ENCODE results near the gene CD320.
"Not testable (repeated sequence)": the region's sequence is repeated elsewhere in the genome, so short reads cannot be mapped to it uniquely, and the experiment has no call there.

CD320 gene

GRCh38 chr19:8307965-8308866 lies at the start of gene CD320:
Gene CD320 (minus strand): TSS chr19:8308358. CDS start chr19:8308290, 68 bp downstream.
- no peak for DNase-seq (ENCODE audit: low read depth, low spot score)
- POLR2A ChIA-PET: no interaction called here

DNA sequence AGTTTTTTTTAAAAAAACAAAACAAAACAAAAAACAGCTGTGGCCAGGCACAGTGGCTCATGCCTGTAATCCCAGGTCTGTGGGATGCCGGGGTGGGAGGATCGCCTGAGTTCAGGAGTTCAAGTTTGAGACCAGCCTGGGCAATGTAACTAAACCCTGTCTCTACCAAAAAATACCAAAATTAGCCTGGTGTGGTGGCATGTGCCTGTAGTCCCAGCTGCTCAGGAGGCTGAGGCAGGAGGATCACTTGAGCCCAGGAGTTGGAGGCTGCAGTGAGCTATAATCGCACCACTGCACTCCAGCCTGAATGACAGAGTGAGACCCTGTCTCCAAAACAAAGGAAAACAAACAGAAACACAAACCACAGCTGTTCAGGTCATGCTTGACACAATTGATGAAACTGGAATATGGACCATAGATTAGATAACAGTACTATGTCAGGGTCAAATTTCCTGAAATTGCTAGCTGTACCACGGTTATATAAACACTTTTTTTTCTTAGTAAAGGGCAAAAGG lies 48.9 kb upstream of the CD320 start:
- ChIA-PET CTCF (interaction anchor here (0.9 to 2.1 kb wide), 7 partner anchors 9 to 223 kb away, joined by 3 to 8 read pairs (median 4); partner anchors contain the start of gene MARCHF2), POLR2A (interaction anchor here (1.0 kb wide), 1 partner anchor 11 kb away, joined by 3 read pairs; no protein-coding TSS in a partner anchor)
- TF ChIP-seq, protein P1, sequence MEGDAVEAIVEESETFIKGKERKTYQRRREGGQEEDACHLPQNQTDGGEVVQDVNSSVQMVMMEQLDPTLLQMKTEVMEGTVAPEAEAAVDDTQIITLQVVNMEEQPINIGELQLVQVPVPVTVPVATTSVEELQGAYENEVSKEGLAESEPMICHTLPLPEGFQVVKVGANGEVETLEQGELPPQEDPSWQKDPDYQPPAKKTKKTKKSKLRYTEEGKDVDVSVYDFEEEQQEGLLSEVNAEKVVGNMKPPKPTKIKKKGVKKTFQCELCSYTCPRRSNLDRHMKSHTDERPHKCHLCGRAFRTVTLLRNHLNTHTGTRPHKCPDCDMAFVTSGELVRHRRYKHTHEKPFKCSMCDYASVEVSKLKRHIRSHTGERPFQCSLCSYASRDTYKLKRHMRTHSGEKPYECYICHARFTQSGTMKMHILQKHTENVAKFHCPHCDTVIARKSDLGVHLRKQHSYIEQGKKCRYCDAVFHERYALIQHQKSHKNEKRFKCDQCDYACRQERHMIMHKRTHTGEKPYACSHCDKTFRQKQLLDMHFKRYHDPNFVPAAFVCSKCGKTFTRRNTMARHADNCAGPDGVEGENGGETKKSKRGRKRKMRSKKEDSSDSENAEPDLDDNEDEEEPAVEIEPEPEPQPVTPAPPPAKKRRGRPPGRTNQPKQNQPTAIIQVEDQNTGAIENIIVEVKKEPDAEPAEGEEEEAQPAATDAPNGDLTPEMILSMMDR (IDR thresholded peaks at IDR 0.05; ENCODE audit: insufficient read depth, low read length, missing control alignments): no peak
- no peak overlapping the region for H3K4me3 ChIP-seq (ENCODE audit: low read depth, low read length)
- DNase-seq (ENCODE audit: low read depth, low spot score): no peak

More at GRCh38 chr19:8307965-8308866, at the start of gene CD320:
- TF ChIP-seq, protein P1 (IDR thresholded peaks at IDR 0.05; ENCODE audit: insufficient read depth, low read length, missing control alignments): no peak
- CTCF ChIA-PET: no interaction called here
- H3K4me3 ChIP-seq (ENCODE audit: low read depth, low read length): peak within 1 kb of the TSS; percentile 69

- ChIA-PET CTCF (interaction anchor here (0.9 to 5.8 kb wide), 20 partner anchors 8 to 223 kb away, joined by 3 to 121 read pairs (median 25); partner anchors contain the start of genes ANGPTL4, KANK3, MARCHF2 and MYO1F), POLR2A (interaction anchor here (0.7 to 2.6 kb wide), 5 partner anchors 10 to 89 kb away, joined by 3 to 33 read pairs (median 3); partner anchors contain the start of genes ANGPTL4, HNRNPM and RAB11B)
- no peak overlapping the region for H3K4me3 ChIP-seq (ENCODE audit: low read depth, low read length)
- TF ChIP-seq, protein P1 (IDR thresholded peaks at IDR 0.05; ENCODE audit: insufficient read depth, low read length, missing control alignments): no peak
- peak; percentile 75 for DNase-seq (ENCODE audit: low read depth, low spot score)
These were observed 47.7 kb upstream of the CD320 start for GRCh38 chr19:8355631-8356402.

DNA sequence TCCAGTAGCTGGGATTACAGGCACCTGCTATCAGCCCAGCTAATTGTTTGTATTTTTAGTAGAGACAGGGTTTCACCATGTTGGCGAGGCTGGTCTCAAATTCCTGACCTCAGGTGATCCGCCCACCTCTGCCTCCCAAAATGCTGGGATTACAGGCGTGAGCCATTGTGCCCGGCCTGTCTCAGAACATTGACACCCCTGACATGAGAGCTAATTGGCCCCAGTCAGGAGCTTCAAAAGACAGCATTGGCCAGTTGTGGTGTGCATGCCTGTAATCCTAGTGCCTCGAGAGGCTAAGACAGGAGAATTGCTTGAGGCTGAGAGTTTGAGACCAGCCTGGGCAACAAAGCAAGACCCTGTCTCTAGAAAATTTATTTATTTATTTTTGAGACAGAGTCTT lies 44.7 kb upstream of the CD320 start:
- CTCF ChIA-PET: interaction anchor here (0.7 to 5.8 kb wide), 30 partner anchors 10 to 233 kb away, joined by 3 to 121 read pairs (median 14); partner anchors contain the start of genes ANGPTL4, HNRNPM, KANK3 and MARCHF2
- POLR2A ChIA-PET: interaction anchor here (0.6 kb wide), 2 partner anchors 166 to 1315 kb away, joined by 3 read pairs; no protein-coding TSS in a partner anchor
- not testable (repeated sequence) for DNase-seq (ENCODE audit: low read depth, low spot score); H3K4me3 ChIP-seq (ENCODE audit: low read depth, low read length)

GRCh38 chr19:8352134-8352827 lies 44.1 kb upstream of the CD320 start:
- peak overlapping the region; percentile 20 for H3K4me3 ChIP-seq (ENCODE audit: low read depth, low read length)
- TF ChIP-seq, protein P1 (IDR thresholded peaks at IDR 0.05; ENCODE audit: insufficient read depth, low read length, missing control alignments): no peak
- no peak for DNase-seq (ENCODE audit: low read depth, low spot score)
- ChIA-PET POLR2A (no interaction called here), CTCF (interaction anchor here (1.4 to 5.8 kb wide), 20 partner anchors 9 to 234 kb away, joined by 4 to 121 read pairs (median 24); partner anchors contain the start of genes ANGPTL4, KANK3, MARCHF2 and MYO1F)

- POLR2A ChIA-PET; DNase-seq (ENCODE audit: low read depth, low spot score); H3K4me3 ChIP-seq (ENCODE audit: low read depth, low read length): not testable (repeated sequence)
- CTCF ChIA-PET: interaction anchor here (1.0 to 5.8 kb wide), 2 partner anchors 159 to 229 kb away, joined by 3 to 85 read pairs; partner anchors contain the start of gene MYO1F
These were observed 41.6 kb upstream of the CD320 start for GRCh38 chr19:8349629-8350372.
